Measurements from ENCODE around the gene CMSS1.

DNA sequence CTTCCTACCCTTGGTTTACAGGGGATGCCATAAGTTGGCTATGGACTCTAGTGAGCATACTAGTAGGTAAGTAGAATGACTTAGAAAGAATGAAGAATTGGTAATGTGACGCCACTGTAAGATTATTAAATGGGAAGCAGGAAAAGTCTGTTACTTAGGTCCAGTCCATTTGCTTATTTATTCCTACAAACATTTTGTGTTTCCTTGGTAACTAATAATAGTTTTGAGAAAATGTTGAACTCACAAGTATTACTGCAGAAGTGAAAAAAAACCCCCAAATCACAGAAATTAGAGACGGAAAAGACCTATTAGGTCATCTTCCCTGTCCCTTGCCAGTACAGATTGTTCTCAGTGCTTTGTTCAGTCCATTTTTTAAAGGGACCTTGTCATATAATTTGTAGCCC is 63.5 kb downstream of the CMSS1 start:
- TF ChIP-seq, protein P1, sequence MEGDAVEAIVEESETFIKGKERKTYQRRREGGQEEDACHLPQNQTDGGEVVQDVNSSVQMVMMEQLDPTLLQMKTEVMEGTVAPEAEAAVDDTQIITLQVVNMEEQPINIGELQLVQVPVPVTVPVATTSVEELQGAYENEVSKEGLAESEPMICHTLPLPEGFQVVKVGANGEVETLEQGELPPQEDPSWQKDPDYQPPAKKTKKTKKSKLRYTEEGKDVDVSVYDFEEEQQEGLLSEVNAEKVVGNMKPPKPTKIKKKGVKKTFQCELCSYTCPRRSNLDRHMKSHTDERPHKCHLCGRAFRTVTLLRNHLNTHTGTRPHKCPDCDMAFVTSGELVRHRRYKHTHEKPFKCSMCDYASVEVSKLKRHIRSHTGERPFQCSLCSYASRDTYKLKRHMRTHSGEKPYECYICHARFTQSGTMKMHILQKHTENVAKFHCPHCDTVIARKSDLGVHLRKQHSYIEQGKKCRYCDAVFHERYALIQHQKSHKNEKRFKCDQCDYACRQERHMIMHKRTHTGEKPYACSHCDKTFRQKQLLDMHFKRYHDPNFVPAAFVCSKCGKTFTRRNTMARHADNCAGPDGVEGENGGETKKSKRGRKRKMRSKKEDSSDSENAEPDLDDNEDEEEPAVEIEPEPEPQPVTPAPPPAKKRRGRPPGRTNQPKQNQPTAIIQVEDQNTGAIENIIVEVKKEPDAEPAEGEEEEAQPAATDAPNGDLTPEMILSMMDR (IDR thresholded peaks at IDR 0.05): no peak
- no peak for TF ChIP-seq EZH2 (IDR thresholded peaks at IDR 0.05; ENCODE audit: borderline replicate concordance, insufficient read depth, low read depth, low read length, poor library complexity, severe bottlenecking)

All from B cell (primary cell).